ENCODE data around the gene ABCC9.

- TF ChIP-seq EGR1 (IDR thresholded peaks at IDR 0.05) (no peak), REST (IDR thresholded peaks at IDR 0.05; ENCODE audit: low read depth) (no peak), EP300 (IDR thresholded peaks at IDR 0.05; ENCODE audit: borderline replicate concordance) (no peak), TAF1 (IDR thresholded peaks at IDR 0.05; ENCODE audit: low read depth) (no peak), MAX (IDR thresholded peaks at IDR 0.05) (no peak), YY1 (IDR thresholded peaks at IDR 0.05; ENCODE audit: low read depth) (no peak), TEAD4 (IDR thresholded peaks at IDR 0.05) (no peak), CEBPB (IDR thresholded peaks at IDR 0.05) (no peak)
Measured at GRCh38 chr12:21839776-21840175, 101.5 kb downstream of the ABCC9 start.

All from Ishikawa (cell line).